ENCODE results near the gene ANKRD16.

Gene ANKRD16

DNA sequence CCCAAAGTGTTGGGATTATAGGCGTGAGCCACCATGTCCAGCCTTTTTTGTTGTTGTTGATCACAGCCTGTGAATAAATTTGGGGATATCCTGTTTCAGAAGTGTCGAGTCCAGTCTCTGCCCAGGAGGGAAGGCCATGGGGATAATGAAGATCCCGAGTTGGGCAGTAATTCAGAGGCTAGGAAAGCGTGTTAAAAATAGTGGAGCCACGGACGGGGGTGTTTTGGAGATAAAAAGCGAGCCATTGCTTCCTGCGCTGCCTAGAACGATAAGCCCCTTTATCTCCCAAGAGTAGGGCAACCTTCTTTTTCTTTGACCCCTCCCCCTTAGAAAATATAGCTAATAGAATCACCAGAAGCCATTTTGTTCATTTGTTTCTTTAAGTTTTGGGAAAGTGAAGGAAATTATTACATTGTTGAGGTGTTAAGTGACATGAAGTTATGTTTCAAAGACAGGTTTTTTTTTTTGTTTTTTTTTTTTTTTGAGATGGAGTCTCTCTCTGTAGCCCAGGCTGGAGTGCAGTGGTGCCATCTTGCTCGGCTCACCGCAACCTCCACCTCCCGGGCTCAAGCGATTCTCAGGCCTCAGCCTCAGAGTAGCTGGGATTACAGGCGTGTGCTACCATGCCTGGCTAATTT is 44.3 kb upstream of the ANKRD16 start:
- Histone ChIP-seq H4K91ac (ENCODE audit: low read depth, low read length, poor library complexity) (no peak overlapping the region), H2AFZ (ENCODE audit: low read length) (no peak overlapping the region), H3K9me3 (replicated peaks in 1 of 2; ENCODE audit: control insufficient read depth in 2 of 2, insufficient read depth in 1 of 2, low read depth in 1 of 2, low read length in 2 of 2) (peaks cover 0 to 2% of the 10 kb centered on the region in 2 donors), H4K8ac (ENCODE audit: low read depth, low read length) (no peak overlapping the region), H2BK120ac (ENCODE audit: low read depth, low read length) (no peak overlapping the region), H3K4ac (ENCODE audit: low read length) (no peak overlapping the region), H3K27me3 (ENCODE audit: control insufficient read depth in 3 of 3, insufficient read depth in 3 of 3, low read depth in 1 of 3, low read length in 3 of 3) (peaks cover 0 to 2% (median 0%) of the 10 kb centered on the region in 3 experiments), H3K4me1 (ENCODE audit: control insufficient read depth in 2 of 2, insufficient read depth in 1 of 2, low read depth in 1 of 2, low read length in 2 of 2) (peaks cover 0 to 2% of the 10 kb centered on the region in 2 donors), H3K23ac (ENCODE audit: low read depth, low read length, poor library complexity) (no peak overlapping the region), H2BK12ac (ENCODE audit: low read length) (no peak overlapping the region), H2AK5ac (ENCODE audit: low read depth, low read length) (no peak overlapping the region), H2BK5ac (ENCODE audit: low read length) (no peak overlapping the region), H3K4me3 (ENCODE audit: low read length in 2 of 2) (no peak overlapping the region), H3K36me3 (replicated peaks in 1 of 2; ENCODE audit: control insufficient read depth in 2 of 2, insufficient read depth in 2 of 2, low read length in 2 of 2) (peaks cover 37 to 97% of the 10 kb centered on the region in 2 donors), H3K14ac (ENCODE audit: low read length) (no peak overlapping the region), H3K9ac (ENCODE audit: low read depth, low read length, poor library complexity) (no peak overlapping the region), H3K4me2 (ENCODE audit: insufficient read depth, low read length, poor library complexity, severe bottlenecking) (no peak overlapping the region), H2BK15ac (ENCODE audit: low read length) (no peak overlapping the region), H3K79me1 (ENCODE audit: low read depth, low read length) (no peaks in the 10 kb centered on the region), H3K27ac (replicated peaks; ENCODE audit: low read length) (no peak overlapping the region), H3K18ac (ENCODE audit: low read length) (no peak overlapping the region)
- no CpG with 5 or more reads among the region's 14 CpGs for WGBS, 2 donors (ENCODE audit: extremely low coverage in 2 of 2, insufficient read length in 2 of 2, insufficient replicate concordance in 1 of 2)
- DNase-seq (ENCODE audit: low spot score) = no peak

DNA sequence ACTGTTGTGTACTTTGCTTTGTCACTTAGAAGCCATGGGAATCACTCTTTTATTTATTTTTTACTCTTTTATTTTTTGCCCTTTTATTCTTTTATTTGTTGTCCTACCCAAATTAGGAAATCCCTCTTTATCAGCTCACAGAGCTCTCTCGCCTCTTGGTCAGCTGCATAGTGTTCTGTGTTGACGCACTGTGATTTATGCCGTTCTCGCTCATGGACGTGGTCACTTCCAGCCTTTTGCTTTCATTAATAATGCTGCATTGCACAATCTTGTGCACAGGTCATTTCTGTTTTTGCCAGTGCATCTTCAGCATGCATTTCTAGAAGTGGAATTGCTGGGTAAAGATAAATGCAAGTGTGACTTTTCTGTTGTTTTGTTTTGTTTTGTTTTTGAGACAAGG is 42.7 kb upstream of the ANKRD16 start:
- H2BK15ac ChIP-seq (ENCODE audit: low read length) = no peak overlapping the region
- H2BK12ac ChIP-seq (ENCODE audit: low read length) = no peak overlapping the region
- no peak overlapping the region for H3K4me3 ChIP-seq (ENCODE audit: low read length in 2 of 2)
- H3K36me3 ChIP-seq (replicated peaks in 1 of 2; ENCODE audit: control insufficient read depth in 2 of 2, insufficient read depth in 2 of 2, low read length in 2 of 2) = peaks cover 33 to 97% of the 10 kb centered on the region in 2 donors
- no peak overlapping the region for H3K18ac ChIP-seq (ENCODE audit: low read length)
- no peak overlapping the region for H3K4me2 ChIP-seq (ENCODE audit: insufficient read depth, low read length, poor library complexity, severe bottlenecking)
- no peak for DNase-seq (ENCODE audit: low spot score)
- H2AFZ ChIP-seq (ENCODE audit: low read length) = no peak overlapping the region
- H2BK120ac ChIP-seq (ENCODE audit: low read depth, low read length) = no peak overlapping the region
- no CpG with 5 or more reads among the region's 5 CpGs for WGBS, 2 donors (ENCODE audit: extremely low coverage in 2 of 2, insufficient read length in 2 of 2, insufficient replicate concordance in 1 of 2)
- H2BK5ac ChIP-seq (ENCODE audit: low read length) = no peak overlapping the region
- no peak overlapping the region for H3K4ac ChIP-seq (ENCODE audit: low read length)
- no peak overlapping the region for H3K27ac ChIP-seq (replicated peaks; ENCODE audit: low read length)
- peaks cover 0 to 2% of the 10 kb centered on the region in 2 donors for H3K9me3 ChIP-seq (replicated peaks in 1 of 2; ENCODE audit: control insufficient read depth in 2 of 2, insufficient read depth in 1 of 2, low read depth in 1 of 2, low read length in 2 of 2)
- H3K27me3 ChIP-seq (ENCODE audit: control insufficient read depth in 3 of 3, insufficient read depth in 3 of 3, low read depth in 1 of 3, low read length in 3 of 3) = peaks cover 0 to 2% (median 0%) of the 10 kb centered on the region in 3 experiments
- H3K4me1 ChIP-seq (ENCODE audit: control insufficient read depth in 2 of 2, insufficient read depth in 1 of 2, low read depth in 1 of 2, low read length in 2 of 2) = peaks cover 0 to 2% of the 10 kb centered on the region in 2 donors
- peaks cover 1% of the 10 kb centered on the region for H3K79me1 ChIP-seq (ENCODE audit: low read depth, low read length)
- H3K14ac ChIP-seq (ENCODE audit: low read length) = no peak overlapping the region
- no peak overlapping the region for H3K23ac ChIP-seq (ENCODE audit: low read depth, low read length, poor library complexity)
- H2AK5ac ChIP-seq (ENCODE audit: low read depth, low read length) = no peak overlapping the region
- H4K91ac ChIP-seq (ENCODE audit: low read depth, low read length, poor library complexity) = no peak overlapping the region
- H4K8ac ChIP-seq (ENCODE audit: low read depth, low read length) = no peak overlapping the region
- H3K9ac ChIP-seq (ENCODE audit: low read depth, low read length, poor library complexity) = no peak overlapping the region

DNA sequence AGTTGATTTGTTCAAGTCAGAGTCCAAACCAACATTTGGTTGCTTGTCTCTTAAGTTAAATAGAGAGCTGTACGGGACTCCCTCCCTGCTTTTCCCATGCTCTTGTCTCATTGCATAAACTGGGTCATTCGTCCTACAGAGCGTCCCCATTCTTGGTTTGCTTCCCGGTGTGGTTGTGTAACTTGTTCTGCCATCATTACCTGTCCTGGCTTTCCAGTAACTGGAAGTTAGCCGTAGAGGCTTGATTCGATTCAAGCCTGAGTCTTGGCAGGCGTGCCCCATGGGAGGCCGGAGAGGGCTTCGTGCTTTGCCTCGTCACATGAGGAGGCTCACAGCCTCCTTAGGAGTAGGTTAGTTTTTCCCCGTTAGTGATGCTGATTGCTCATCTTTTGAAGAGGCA is 40.6 kb upstream of the ANKRD16 start:
- Histone ChIP-seq H3K23ac (ENCODE audit: low read depth, low read length, poor library complexity) (no peak overlapping the region), H3K9me3 (replicated peaks in 1 of 2; ENCODE audit: control insufficient read depth in 2 of 2, insufficient read depth in 1 of 2, low read depth in 1 of 2, low read length in 2 of 2) (no peaks in the 10 kb centered on the region), H3K9ac (ENCODE audit: low read depth, low read length, poor library complexity) (no peak overlapping the region), H4K91ac (ENCODE audit: low read depth, low read length, poor library complexity) (no peak overlapping the region), H2BK15ac (ENCODE audit: low read length) (no peak overlapping the region), H2BK5ac (ENCODE audit: low read length) (no peak overlapping the region), H3K4me2 (ENCODE audit: insufficient read depth, low read length, poor library complexity, severe bottlenecking) (no peak overlapping the region), H4K8ac (ENCODE audit: low read depth, low read length) (no peak overlapping the region), H3K4me1 (ENCODE audit: control insufficient read depth in 2 of 2, insufficient read depth in 1 of 2, low read depth in 1 of 2, low read length in 2 of 2) (no peaks in the 10 kb centered on the region), H3K79me1 (ENCODE audit: low read depth, low read length) (peaks cover 1% of the 10 kb centered on the region), H2BK120ac (ENCODE audit: low read depth, low read length) (no peak overlapping the region), H3K36me3 (replicated peaks in 1 of 2; ENCODE audit: control insufficient read depth in 2 of 2, insufficient read depth in 2 of 2, low read length in 2 of 2) (peaks cover 25 to 95% of the 10 kb centered on the region in 2 donors), H3K18ac (ENCODE audit: low read length) (no peak overlapping the region), H3K4ac (ENCODE audit: low read length) (no peak overlapping the region), H3K27me3 (ENCODE audit: control insufficient read depth in 3 of 3, insufficient read depth in 3 of 3, low read depth in 1 of 3, low read length in 3 of 3) (peaks cover 0 to 2% (median 0%) of the 10 kb centered on the region in 3 experiments), H2AK5ac (ENCODE audit: low read depth, low read length) (no peak overlapping the region), H3K4me3 (ENCODE audit: low read length in 2 of 2) (no peak overlapping the region), H2AFZ (ENCODE audit: low read length) (no peak overlapping the region), H3K14ac (ENCODE audit: low read length) (no peak overlapping the region), H3K27ac (replicated peaks; ENCODE audit: low read length) (no peak overlapping the region), H2BK12ac (ENCODE audit: low read length) (no peak overlapping the region)
- DNase-seq (ENCODE audit: low spot score) = no peak
- WGBS, 2 donors (ENCODE audit: extremely low coverage in 2 of 2, insufficient read length in 2 of 2, insufficient replicate concordance in 1 of 2) = no CpG with 5 or more reads among the region's 11 CpGs

DNA sequence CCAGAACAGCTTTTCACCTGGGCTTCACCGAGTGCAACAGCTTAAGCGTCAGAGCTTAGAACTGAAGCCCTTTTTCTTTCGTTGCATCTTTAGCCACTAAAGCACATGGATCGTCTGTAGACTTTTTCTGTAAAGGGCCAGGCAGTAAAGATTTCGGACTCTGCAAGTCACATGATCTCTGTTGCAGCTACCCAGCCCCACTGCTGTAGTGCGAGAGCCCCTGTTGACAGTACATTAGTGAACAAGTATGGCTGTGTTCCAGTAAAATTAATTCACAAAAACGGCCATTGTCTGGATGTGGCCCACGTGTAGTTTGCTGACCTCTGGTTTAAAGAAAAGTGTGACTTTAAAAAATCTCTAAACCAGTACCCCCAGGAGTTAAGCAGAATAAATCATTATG is 39.7 kb upstream of the ANKRD16 start:
- no peak overlapping the region for H2AK5ac ChIP-seq (ENCODE audit: low read depth, low read length)
- no peaks in the 10 kb centered on the region for H3K4me1 ChIP-seq (ENCODE audit: control insufficient read depth in 2 of 2, insufficient read depth in 1 of 2, low read depth in 1 of 2, low read length in 2 of 2)
- no peak for DNase-seq (ENCODE audit: low spot score)
- no peak overlapping the region for H2BK15ac ChIP-seq (ENCODE audit: low read length)
- H3K27ac ChIP-seq (replicated peaks; ENCODE audit: low read length) = no peak overlapping the region
- H3K27me3 ChIP-seq (ENCODE audit: control insufficient read depth in 3 of 3, insufficient read depth in 3 of 3, low read depth in 1 of 3, low read length in 3 of 3) = peaks cover 0 to 2% (median 0%) of the 10 kb centered on the region in 3 experiments
- WGBS, 2 donors (ENCODE audit: extremely low coverage in 2 of 2, insufficient read length in 2 of 2, insufficient replicate concordance in 1 of 2) = no CpG with 5 or more reads among the region's 8 CpGs
- no peak overlapping the region for H3K23ac ChIP-seq (ENCODE audit: low read depth, low read length, poor library complexity)
- H2BK5ac ChIP-seq (ENCODE audit: low read length) = no peak overlapping the region
- no peak overlapping the region for H3K14ac ChIP-seq (ENCODE audit: low read length)
- H2BK12ac ChIP-seq (ENCODE audit: low read length) = no peak overlapping the region
- no peak overlapping the region for H4K91ac ChIP-seq (ENCODE audit: low read depth, low read length, poor library complexity)
- no peak overlapping the region for H3K9ac ChIP-seq (ENCODE audit: low read depth, low read length, poor library complexity)
- H3K4ac ChIP-seq (ENCODE audit: low read length) = no peak overlapping the region
- no peak overlapping the region for H2AFZ ChIP-seq (ENCODE audit: low read length)
- peaks cover 24 to 96% of the 10 kb centered on the region in 2 donors for H3K36me3 ChIP-seq (replicated peaks in 1 of 2; ENCODE audit: control insufficient read depth in 2 of 2, insufficient read depth in 2 of 2, low read length in 2 of 2)
- H3K18ac ChIP-seq (ENCODE audit: low read length) = no peak overlapping the region
- no peak overlapping the region for H3K4me3 ChIP-seq (ENCODE audit: low read length in 2 of 2)
- no peak overlapping the region for H3K4me2 ChIP-seq (ENCODE audit: insufficient read depth, low read length, poor library complexity, severe bottlenecking)
- H2BK120ac ChIP-seq (ENCODE audit: low read depth, low read length) = no peak overlapping the region
- peaks cover 1% of the 10 kb centered on the region for H3K79me1 ChIP-seq (ENCODE audit: low read depth, low read length)
- H4K8ac ChIP-seq (ENCODE audit: low read depth, low read length) = no peak overlapping the region
- H3K9me3 ChIP-seq (replicated peaks in 1 of 2; ENCODE audit: control insufficient read depth in 2 of 2, insufficient read depth in 1 of 2, low read depth in 1 of 2, low read length in 2 of 2) = no peaks in the 10 kb centered on the region
